Endometrial microvascular endothelial cells (primary cell): Measurements from ENCODE around the gene ASIP. TPM values are rescaled to one million over a fixed set of nuclear protein-coding genes. Genes with fewer than 3 reads are reported as not detected.
"Not testable (repeated sequence)": the region's sequence is repeated elsewhere in the genome, so short reads cannot be mapped to it uniquely, and the experiment has no call there.

Experiments used
- in situ Hi-C: cut with HindIII; loops from 2 replicates; pipeline ENCODE4 v1.10.0; 2017; ENCODE audit warnings: low sequenced_read_pairs, low pct_unique_long_range_greater_than_20kb; ENCODE audit errors: inconsistent ontology term
- total RNA-seq: library from RNA; depleted of rRNA; stranded (reverse); fragments of >200 nt; gene quantifications from one replicate; pipeline ENCODE4 v1.2.3, GENCODE V29; 2015; ENCODE audit errors: inconsistent ontology term

Gene ASIP
- total RNA-seq, 1 donor from 2014 or later = not detected

GRCh38 chr20:34237942-34238341, 3.3 kb upstream of the ASIP start:
- in situ Hi-C loops = no loop called here

- in situ Hi-C loops = no loop called here
Measured at GRCh38 chr20:34240121-34240520, 1.1 kb upstream of the ASIP start.

GRCh38 chr20:34242015-34242414, 792 bp downstream of the ASIP start:
- in situ Hi-C loops = not testable (repeated sequence)

GRCh38 chr20:34242879-34243278, 1.7 kb downstream of the ASIP start:
- in situ Hi-C loops = no loop called here

GRCh38 chr20:34243377-34243776, 2.2 kb downstream of the ASIP start:
- in situ Hi-C loops = no loop called here

GRCh38 chr20:34246126-34246626, 5.0 kb downstream of the ASIP start:
- in situ Hi-C loops = no loop called here

- in situ Hi-C loops = no loop called here
Measured at GRCh38 chr20:34249291-34249690, 8.1 kb downstream of the ASIP start.

GRCh38 chr20:34250005-34250404, 8.8 kb downstream of the ASIP start:
- in situ Hi-C loops = no loop called here

GRCh38 chr20:34251619-34252018, 10.4 kb downstream of the ASIP start:
- in situ Hi-C loops = no loop called here

- in situ Hi-C loops = not testable (repeated sequence)
Measured at GRCh38 chr20:34252431-34253086, 11.3 kb downstream of the ASIP start.

- in situ Hi-C loops = no loop called here
Measured at GRCh38 chr20:34254979-34255378, 13.8 kb downstream of the ASIP start.

GRCh38 chr20:34256629-34257124, 15.5 kb downstream of the ASIP start:
- in situ Hi-C loops = no loop called here

GRCh38 chr20:34260208-34260942, 19.2 kb downstream of the ASIP start:
- in situ Hi-C loops = no loop called here

- in situ Hi-C loops = no loop called here
Measured at GRCh38 chr20:34262488-34263288, 21.5 kb downstream of the ASIP start.

GRCh38 chr20:34263468-34263867, 22.2 kb downstream of the ASIP start:
- in situ Hi-C loops = not testable (repeated sequence)

GRCh38 chr20:34264141-34264540, 22.9 kb downstream of the ASIP start:
- in situ Hi-C loops = no loop called here

GRCh38 chr20:34268145-34268544, 26.9 kb downstream of the ASIP start:
- in situ Hi-C loops = no loop called here

- in situ Hi-C loops = no loop called here
Measured at GRCh38 chr20:34268851-34269636, 27.8 kb downstream of the ASIP start.
